Nucleus accumbens (tissue), 56 donors: ENCODE results near the gene DNAJC1.

ENCODE experiments used
- DNase-seq, 56 donors: peaks; one replicate each; lab custom pipeline; 2025; lab: John Stamatoyannopoulos, UW

Gene DNAJC1

GRCh38 chr10:21712975-21713374, 290.6 kb downstream of the DNAJC1 start:
- no peak for DNase-seq

- no peak for DNase-seq
Measured at GRCh38 chr10:21707498-21707897, 296.0 kb downstream of the DNAJC1 start.
